SU-DHL-6 (cell line): ENCODE data around the gene OPN1SW.

Experiments
- EZH2phosphoT487 ChIP-seq: fragments of 200-600 bp; sonication (generic), shearing (Covaris generic); conservative IDR thresholded peaks from 2 replicates; pipeline ENCODE4 v1.6.1; 2018; ENCODE audit warnings: mild to moderate bottlenecking, antibody characterized with exemption, low read length, moderate library complexity, mixed read lengths
- TF ChIP-seq, protein P1 (sequence below): fragments of 200-600 bp; sonication (generic); IDR thresholded peaks from one replicate; pipeline ENCODE4 v1.5.1; 2017; ENCODE audit warnings: antibody characterized with exemption, mild to moderate bottlenecking, low read length, moderate library complexity; ENCODE audit not compliant: insufficient read depth, poor library complexity, severe bottlenecking

- TF ChIP-seq, protein P1, sequence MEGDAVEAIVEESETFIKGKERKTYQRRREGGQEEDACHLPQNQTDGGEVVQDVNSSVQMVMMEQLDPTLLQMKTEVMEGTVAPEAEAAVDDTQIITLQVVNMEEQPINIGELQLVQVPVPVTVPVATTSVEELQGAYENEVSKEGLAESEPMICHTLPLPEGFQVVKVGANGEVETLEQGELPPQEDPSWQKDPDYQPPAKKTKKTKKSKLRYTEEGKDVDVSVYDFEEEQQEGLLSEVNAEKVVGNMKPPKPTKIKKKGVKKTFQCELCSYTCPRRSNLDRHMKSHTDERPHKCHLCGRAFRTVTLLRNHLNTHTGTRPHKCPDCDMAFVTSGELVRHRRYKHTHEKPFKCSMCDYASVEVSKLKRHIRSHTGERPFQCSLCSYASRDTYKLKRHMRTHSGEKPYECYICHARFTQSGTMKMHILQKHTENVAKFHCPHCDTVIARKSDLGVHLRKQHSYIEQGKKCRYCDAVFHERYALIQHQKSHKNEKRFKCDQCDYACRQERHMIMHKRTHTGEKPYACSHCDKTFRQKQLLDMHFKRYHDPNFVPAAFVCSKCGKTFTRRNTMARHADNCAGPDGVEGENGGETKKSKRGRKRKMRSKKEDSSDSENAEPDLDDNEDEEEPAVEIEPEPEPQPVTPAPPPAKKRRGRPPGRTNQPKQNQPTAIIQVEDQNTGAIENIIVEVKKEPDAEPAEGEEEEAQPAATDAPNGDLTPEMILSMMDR, result no peak
- no peak for TF ChIP-seq EZH2phosphoT487
Observed at GRCh38 chr7:128791121-128791971, 15.8 kb upstream of the OPN1SW start, which contains the start of gene CCDC136.
